Caco-2 (cell line): ENCODE results near the gene MACROD2. TPM values are rescaled to one million over a fixed set of nuclear protein-coding genes. Genes with fewer than 3 reads are reported as not detected.

Source experiments
- BruUV-seq: library from RNA; stranded (reverse); fragments of 400-500 nt; replicated peaks from 2 replicates; lab custom pipeline; 2021; lab: Mats Ljungman, UMichigan
- CTCF ChIA-PET: fragments of 300-600 bp; sonication (Branson Sonifier 250); formaldehyde crosslinking; loops from one replicate; lab custom pipeline; 2022; ENCODE audit warnings: antibody characterized with exemption; lab: Charles Lee
- POLR2A ChIA-PET: fragments of 300-600 bp; sonication (Branson Sonifier 250); formaldehyde crosslinking; loops from one replicate; lab custom pipeline; 2022; ENCODE audit warnings: antibody characterized with exemption; lab: Charles Lee
- DNase-seq, 2 experiments: peaks; one replicate each; pipeline versions ENCODE4 v3.0.0 to v3.0.0-alpha.2; 2020 to 2022
- H3K27me3 ChIP-seq: replicated peaks from 2 replicates; pipeline ENCODE4 v1.6.0; 2011; ENCODE audit warnings: low read length; ENCODE audit not compliant: control insufficient read depth, insufficient read depth
- H3K36me3 ChIP-seq: 2 replicates; pipeline ENCODE4 v1.5.1; 2011; ENCODE audit warnings: low read length; ENCODE audit not compliant: control insufficient read depth, insufficient read depth
- H3K4me1 ChIP-seq: fragments of 250-450 bp; sonication (Bioruptor Pico); 2 replicates; pipeline ENCODE4 v1.5.1; 2020; ENCODE audit warnings: mild to moderate bottlenecking
- H3K4me3 ChIP-seq: 2 replicates; pipeline ENCODE4 v1.5.1; 2011; ENCODE audit warnings: low read depth, mild to moderate bottlenecking, control low read depth, low read length
- H3K9me3 ChIP-seq: fragments of 250-450 bp; sonication (Bioruptor Pico); 2 replicates; pipeline ENCODE4 v1.5.1; 2020; ENCODE audit warnings: mild to moderate bottlenecking, moderate library complexity
- H3K27ac Mint-ChIP-seq: one replicate; pipeline ENCODE4 v1.8.0; 2022; ENCODE audit warnings: mixed read lengths; ENCODE audit not compliant: unreplicated experiment
- H3K27me3 Mint-ChIP-seq: one replicate; pipeline ENCODE4 v1.8.0; 2022; ENCODE audit warnings: mixed read lengths; ENCODE audit not compliant: insufficient read depth, unreplicated experiment
- H3K36me3 Mint-ChIP-seq: one replicate; pipeline ENCODE4 v1.8.0; 2022; ENCODE audit warnings: mild to moderate bottlenecking, mixed read lengths; ENCODE audit not compliant: insufficient read depth, unreplicated experiment
- H3K4me1 Mint-ChIP-seq: one replicate; pipeline ENCODE4 v1.8.0; 2022; ENCODE audit warnings: low read depth, mixed read lengths; ENCODE audit not compliant: unreplicated experiment
- H3K4me3 Mint-ChIP-seq: one replicate; pipeline ENCODE4 v1.8.0; 2022; ENCODE audit warnings: mild to moderate bottlenecking, moderate library complexity, mixed read lengths; ENCODE audit not compliant: unreplicated experiment
- H3K9me3 Mint-ChIP-seq: one replicate; pipeline ENCODE4 v1.8.0; 2022; ENCODE audit warnings: mixed read lengths; ENCODE audit not compliant: unreplicated experiment
- intact Hi-C: fragments of 100-400 bp; cut with micrococcal nuclease; formaldehyde crosslinking; loops from one replicate; pipeline ENCODE4 v1.10.0; 2022; ENCODE audit not compliant: unreplicated experiment
- total RNA-seq: library from RNA; stranded (reverse); gene quantifications from 2 replicates; pipeline ENCODE4 v1.2.3, GENCODE V29; 2022
- TF ChIP-seq, protein P1 (sequence below), 2 experiments: fragments of 200-600 bp in 1 of 2; IDR thresholded peaks; 1 replicate in 1 of 2; 2 replicates in 1 of 2; pipeline versions ENCODE4 v1.5.1 to v1.8.0; 2011 to 2022; ENCODE audit warnings: antibody characterized with exemption in 1 of 2, control low read depth in 1 of 2, inconsistent platforms in 1 of 2, low read depth in 1 of 2, low read length in 1 of 2, mild to moderate bottlenecking in 1 of 2, moderate library complexity in 1 of 2; ENCODE audit not compliant: insufficient read depth in 1 of 2, severe bottlenecking in 1 of 2, unreplicated experiment in 1 of 2

Gene MACROD2
- total RNA-seq, 1 experiment from 2014 or later = 6.4 TPM

DNA sequence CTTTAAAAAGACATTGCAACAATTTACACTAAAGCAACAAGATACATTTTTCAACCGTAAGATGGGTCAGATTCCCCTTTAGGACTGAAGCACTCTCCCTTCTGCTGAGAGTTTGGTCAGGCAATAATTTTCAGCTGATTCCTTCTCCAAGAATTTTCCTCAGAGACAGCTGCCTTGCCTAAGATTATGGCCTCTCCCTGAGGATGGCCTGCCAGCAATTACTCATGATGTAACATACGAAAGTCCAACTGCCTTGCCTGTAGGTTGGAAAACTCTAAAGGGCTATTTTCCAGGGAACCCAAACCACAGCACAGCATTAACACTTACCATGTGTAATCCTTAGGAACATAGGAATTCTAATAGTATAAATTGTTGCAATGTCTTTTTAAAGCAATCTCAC lies 571.2 kb downstream of the MACROD2 start:
- H3K4me3 ChIP-seq = no peak overlapping the region
- intact Hi-C loops = no loop called here
- peaks cover 25% of the 10 kb centered on the region for H3K4me1 ChIP-seq
- Mint-ChIP-seq H3K27me3 (no peaks in the 10 kb centered on the region), H3K4me3 (no peak overlapping the region), H3K36me3 (peaks cover 7% of the 10 kb centered on the region), H3K9me3 (peaks cover 20% of the 10 kb centered on the region), H3K27ac (no peak overlapping the region), H3K4me1 (peaks cover 16% of the 10 kb centered on the region)
- H3K27me3 ChIP-seq = no peaks in the 10 kb centered on the region
- H3K36me3 ChIP-seq = no peaks in the 10 kb centered on the region
- H3K9me3 ChIP-seq = no peaks in the 10 kb centered on the region; the same call in 1 of the 2 replicates
- CTCF ChIA-PET = no interaction called here
- TF ChIP-seq, protein P1, sequence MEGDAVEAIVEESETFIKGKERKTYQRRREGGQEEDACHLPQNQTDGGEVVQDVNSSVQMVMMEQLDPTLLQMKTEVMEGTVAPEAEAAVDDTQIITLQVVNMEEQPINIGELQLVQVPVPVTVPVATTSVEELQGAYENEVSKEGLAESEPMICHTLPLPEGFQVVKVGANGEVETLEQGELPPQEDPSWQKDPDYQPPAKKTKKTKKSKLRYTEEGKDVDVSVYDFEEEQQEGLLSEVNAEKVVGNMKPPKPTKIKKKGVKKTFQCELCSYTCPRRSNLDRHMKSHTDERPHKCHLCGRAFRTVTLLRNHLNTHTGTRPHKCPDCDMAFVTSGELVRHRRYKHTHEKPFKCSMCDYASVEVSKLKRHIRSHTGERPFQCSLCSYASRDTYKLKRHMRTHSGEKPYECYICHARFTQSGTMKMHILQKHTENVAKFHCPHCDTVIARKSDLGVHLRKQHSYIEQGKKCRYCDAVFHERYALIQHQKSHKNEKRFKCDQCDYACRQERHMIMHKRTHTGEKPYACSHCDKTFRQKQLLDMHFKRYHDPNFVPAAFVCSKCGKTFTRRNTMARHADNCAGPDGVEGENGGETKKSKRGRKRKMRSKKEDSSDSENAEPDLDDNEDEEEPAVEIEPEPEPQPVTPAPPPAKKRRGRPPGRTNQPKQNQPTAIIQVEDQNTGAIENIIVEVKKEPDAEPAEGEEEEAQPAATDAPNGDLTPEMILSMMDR (IDR thresholded peaks at IDR 0.05; ENCODE audit: insufficient read depth in 1 of 2, low read depth in 1 of 2, low read length in 1 of 2, severe bottlenecking in 1 of 2, unreplicated experiment in 1 of 2) = no peak
- no peak for DNase-seq
- POLR2A ChIA-PET = no interaction called here
- no TSS peak for BruUV-seq

DNA sequence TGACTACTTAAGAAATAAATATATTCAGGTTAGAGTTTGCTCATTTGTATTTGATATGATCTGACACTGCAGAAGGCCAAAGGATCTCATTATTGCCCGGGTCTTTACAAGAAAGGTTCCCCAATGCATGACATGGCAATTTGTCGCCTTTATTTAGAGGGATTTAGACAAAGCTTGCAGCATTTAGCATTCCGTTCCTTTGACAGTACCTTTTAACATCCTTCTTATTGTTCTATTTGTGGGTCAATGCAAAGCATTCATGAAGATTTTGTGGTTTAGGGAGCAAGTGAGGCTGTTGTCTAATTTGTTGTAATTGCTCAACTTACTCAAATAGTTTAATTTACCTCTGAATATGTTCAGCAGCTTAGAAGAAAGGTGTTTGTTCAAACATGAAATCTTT lies 572.9 kb downstream of the MACROD2 start:
- POLR2A ChIA-PET = no interaction called here
- peaks cover 3% of the 10 kb centered on the region for H3K9me3 ChIP-seq
- Mint-ChIP-seq H3K9me3 (peaks cover 20% of the 10 kb centered on the region), H3K4me1 (peaks cover 8% of the 10 kb centered on the region), H3K4me3 (no peak overlapping the region), H3K27ac (no peak overlapping the region), H3K27me3 (no peaks in the 10 kb centered on the region), H3K36me3 (no peaks in the 10 kb centered on the region)
- TF ChIP-seq, protein P1 (IDR thresholded peaks at IDR 0.05; ENCODE audit: insufficient read depth in 1 of 2, low read depth in 1 of 2, low read length in 1 of 2, severe bottlenecking in 1 of 2, unreplicated experiment in 1 of 2) = no peak
- BruUV-seq = no TSS peak
- CTCF ChIA-PET = no interaction called here
- peaks cover 20% of the 10 kb centered on the region for H3K4me1 ChIP-seq
- H3K36me3 ChIP-seq = no peaks in the 10 kb centered on the region
- DNase-seq = no peak
- H3K27me3 ChIP-seq = no peaks in the 10 kb centered on the region
- no peak overlapping the region for H3K4me3 ChIP-seq
- intact Hi-C loops = no loop called here

DNA sequence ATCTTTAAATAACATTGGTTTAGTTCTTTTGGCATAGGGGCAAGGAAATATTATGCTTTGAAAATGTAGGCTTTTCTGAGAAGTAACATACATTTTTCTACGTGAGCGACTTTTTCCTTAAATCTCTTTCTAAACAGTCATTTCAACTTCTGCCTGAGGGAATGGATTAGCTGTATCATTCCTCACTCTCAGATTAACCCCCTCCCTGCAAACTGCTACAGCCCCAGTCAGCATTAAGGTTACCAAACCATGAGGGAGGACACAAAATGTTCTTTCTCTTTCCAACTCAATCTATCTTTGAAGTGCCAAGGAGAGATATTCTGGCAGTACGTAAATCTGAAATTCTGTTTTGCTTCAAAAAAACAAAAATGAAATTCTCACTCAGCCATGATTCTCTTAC lies 573.4 kb downstream of the MACROD2 start:
- no peak overlapping the region for H3K4me3 Mint-ChIP-seq
- peaks cover 19% of the 10 kb centered on the region; the same call in 1 of the 2 replicates for H3K4me1 ChIP-seq
- no peaks in the 10 kb centered on the region for H3K36me3 ChIP-seq
- H3K4me1 Mint-ChIP-seq = peaks cover 8% of the 10 kb centered on the region
- peaks cover 20% of the 10 kb centered on the region for H3K9me3 Mint-ChIP-seq
- no peaks in the 10 kb centered on the region for H3K36me3 Mint-ChIP-seq
- H3K27me3 ChIP-seq = no peaks in the 10 kb centered on the region
- BruUV-seq = no TSS peak
- CTCF ChIA-PET = no interaction called here
- intact Hi-C loops = no loop called here
- POLR2A ChIA-PET = no interaction called here
- H3K27ac Mint-ChIP-seq = no peak overlapping the region
- no peak overlapping the region for H3K4me3 ChIP-seq
- TF ChIP-seq, protein P1 (IDR thresholded peaks at IDR 0.05; ENCODE audit: insufficient read depth in 1 of 2, low read depth in 1 of 2, low read length in 1 of 2, severe bottlenecking in 1 of 2, unreplicated experiment in 1 of 2) = no peak
- H3K9me3 ChIP-seq = peaks cover 3% of the 10 kb centered on the region
- DNase-seq = no peak
- H3K27me3 Mint-ChIP-seq = no peaks in the 10 kb centered on the region
